HepG2 (cell line): ENCODE measurements around the gene FOXA1. TPM values are rescaled to one million over a fixed set of nuclear protein-coding genes. Genes with fewer than 3 reads are reported as not detected.

Experiments used
- ATAC-seq: fragments of 200-7000 bp; cut with Tn5 transposase; 3 replicates; pipeline ENCODE4 v1.9.1; 2020; ENCODE audit warnings: mild to moderate bottlenecking, moderate library complexity
- BruUV-seq: library from RNA; stranded (reverse); fragments of 400-500 nt; replicated peaks from 2 replicates; lab custom pipeline; 2021; lab: Mats Ljungman, UMichigan
- CTCF ChIA-PET: fragments of 300-600 bp; formaldehyde crosslinking; extraction: SDS; loops from one replicate; lab custom pipeline; 2021; ENCODE audit warnings: low total read pairs, inconsistent platforms, low intra/inter-chr PET ratio; lab: Yijun Ruan, JAX
- POLR2A ChIA-PET: fragments of 350-600 bp; sonication (Branson Sonifier 250); formaldehyde crosslinking; loops from one replicate; lab custom pipeline; 2020; ENCODE audit warnings: antibody characterized with exemption, inconsistent platforms; lab: Yijun Ruan, JAX
- DNase-seq: peaks from one replicate; pipeline ENCODE4 v3.0.0-alpha.2; 2015; ENCODE audit warnings: low spot score
- FAIRE-seq: peaks from 3 replicates; lab custom pipeline; 2011; peaks lifted over from hg19 to GRCh38; lab: Jason Lieb, UNC
- H2AFZ ChIP-seq: one replicate; pipeline ENCODE4 v1.6.1; 2011; ENCODE audit warnings: low read length, inconsistent platforms
- H3K27ac ChIP-seq: fragments of 300-600 bp; 3 replicates; pipeline ENCODE4 v1.8.0; 2011; ENCODE audit warnings: mixed run types, mild to moderate bottlenecking, mixed read lengths, low read length, inconsistent platforms; ENCODE audit not compliant: insufficient read depth; ENCODE audit errors: extremely low read length
- H3K27me3 ChIP-seq, 2 experiments: fragments of 200-600 bp in 1 of 2; 2 replicates in 1 of 2; 3 replicates in 1 of 2; pipeline versions ENCODE4 v1.6.0 to v1.8.0; 2011; ENCODE audit warnings: low read length in 2 of 2, mild to moderate bottlenecking in 2 of 2, moderate library complexity in 2 of 2, inconsistent platforms in 1 of 2; ENCODE audit not compliant: insufficient read depth in 2 of 2, control insufficient read depth in 1 of 2
- H3K36me3 ChIP-seq, 2 experiments: fragments of 200-600 bp in 1 of 2; replicated peaks in 1 of 2; 2 replicates in 1 of 2; 3 replicates in 1 of 2; pipeline versions ENCODE4 v1.5.1 to v1.8.0; 2011; ENCODE audit warnings: low read length in 2 of 2, inconsistent platforms in 1 of 2; ENCODE audit not compliant: insufficient read depth in 2 of 2, control insufficient read depth in 1 of 2
- H3K4me1 ChIP-seq: 2 replicates; pipeline ENCODE4 v1.5.1; 2012; ENCODE audit warnings: low read length, inconsistent platforms; ENCODE audit not compliant: insufficient read depth
- H3K4me2 ChIP-seq: 2 replicates; pipeline ENCODE4 v1.6.0; 2011; ENCODE audit warnings: low read depth, low read length, inconsistent platforms
- H3K4me3 ChIP-seq, 3 experiments: fragments of 200-600 bp in 1 of 3; sonication (generic), shearing (Covaris generic) in 1 of 3; replicated peaks in 1 of 3; 2 replicates each; pipeline ENCODE4 v1.5.1; 2011 to 2016; ENCODE audit warnings: low read length in 3 of 3, inconsistent platforms in 2 of 3, low read depth in 2 of 3, mild to moderate bottlenecking in 2 of 3, control low read depth in 1 of 3, mixed read lengths in 1 of 3; ENCODE audit not compliant: insufficient read depth in 1 of 3
- H3K79me2 ChIP-seq: one replicate; pipeline ENCODE4 v1.6.1; 2011; ENCODE audit warnings: low read length, inconsistent platforms; ENCODE audit not compliant: insufficient read depth
- H3K9ac ChIP-seq: 2 replicates; pipeline ENCODE4 v1.6.0; 2011; ENCODE audit warnings: mild to moderate bottlenecking, low read depth, low read length, inconsistent platforms; ENCODE audit not compliant: insufficient read depth
- H3K9me3 ChIP-seq: 2 replicates; pipeline ENCODE4 v1.5.1; 2012; ENCODE audit warnings: mild to moderate bottlenecking, low read length
- H4K20me1 ChIP-seq: 2 replicates; pipeline ENCODE4 v1.6.0; 2011; ENCODE audit warnings: inconsistent platforms, mild to moderate bottlenecking, low read length, moderate library complexity; ENCODE audit not compliant: insufficient read depth
- MTA1 ChIP-seq: sonication (generic); formaldehyde crosslinking; IDR thresholded peaks from 2 replicates; pipeline ENCODE4 v1.4.0; 2020; ENCODE audit warnings: missing genetic modification reagents, mild to moderate bottlenecking, borderline replicate concordance
- NFKB2 ChIP-seq: sonication (generic); formaldehyde crosslinking; IDR thresholded peaks from 2 replicates; pipeline ENCODE4 v1.4.0; 2020; ENCODE audit warnings: missing genetic modification reagents, borderline replicate concordance
- NONO ChIP-seq, 2 experiments: fragments of 450-650 bp in 1 of 2; sonication (generic) in 1 of 2; formaldehyde crosslinking in 1 of 2; IDR thresholded peaks in 1 of 2; conservative IDR thresholded peaks in 1 of 2; 2 replicates each; pipeline versions ENCODE4 v1.6.1 to v1.8.0; 2017 to 2022; ENCODE audit warnings: mild to moderate bottlenecking in 1 of 2, missing genetic modification reagents in 1 of 2, moderate library complexity in 1 of 2
- ZBTB33 ChIP-seq: sonication (generic); formaldehyde crosslinking; IDR thresholded peaks from 2 replicates; pipeline ENCODE4 v1.4.0; 2020; ENCODE audit warnings: missing genetic modification reagents
- ZHX1 ChIP-seq: sonication (generic); formaldehyde crosslinking; IDR thresholded peaks from 2 replicates; pipeline ENCODE4 v1.8.1; 2022; ENCODE audit warnings: low read depth, mild to moderate bottlenecking, missing genetic modification reagents
- ZNF235 ChIP-seq: sonication (generic); formaldehyde crosslinking; IDR thresholded peaks from 2 replicates; pipeline ENCODE4 v1.8.1; 2023; ENCODE audit warnings: mild to moderate bottlenecking, missing genetic modification reagents, borderline replicate concordance
- ZNF572 ChIP-seq: sonication (generic); formaldehyde crosslinking; IDR thresholded peaks from 2 replicates; pipeline ENCODE4 v1.5.1; 2020; ENCODE audit warnings: mild to moderate bottlenecking, missing genetic modification reagents
- ZNF609 ChIP-seq: sonication (generic); formaldehyde crosslinking; IDR thresholded peaks from 2 replicates; pipeline ENCODE4 v1.4.0; 2020; ENCODE audit warnings: mild to moderate bottlenecking, missing genetic modification reagents, borderline replicate concordance
- ZNF768 ChIP-seq: sonication (generic); formaldehyde crosslinking; IDR thresholded peaks from 2 replicates; pipeline ENCODE4 v1.4.0; 2020; ENCODE audit warnings: missing genetic modification reagents
- WGBS: methylation state at CpG from one replicate; pipeline ENCODE4 v1.1.6; 2017; ENCODE audit warnings: low lambda C conversion rate; 5-methylcytosine and 5-hydroxymethylcytosine counted together
- in situ Hi-C: cut with HindIII; loops from 2 replicates; pipeline ENCODE4 v1.10.0; 2017; ENCODE audit warnings: low pct_unique_long_range_greater_than_20kb; ENCODE audit not compliant: extremely low pct_ligation_motif_present
- intact Hi-C: fragments of 100-400 bp; cut with micrococcal nuclease; formaldehyde crosslinking; loops from one replicate; pipeline ENCODE4 v1.10.0; 2022; ENCODE audit not compliant: unreplicated experiment
- polyA plus RNA-seq, 8 experiments: library from polyadenylated mRNA; depleted of rRNA in 3 of 8; stranded (reverse) in 7 of 8; unstranded in 1 of 8; fragments of >200 nt; fragmentation: Illumina TruSeq in 4 of 8; extraction: Trizol in 4 of 8; gene quantifications; 2 replicates each; pipeline versions ENCODE4 v1.2.1 to v1.2.3, GENCODE V29; 2011 to 2016; ENCODE audit warnings: low read depth in 4 of 8, missing spikeins in 1 of 8, mixed read lengths in 1 of 8; ENCODE audit not compliant: insufficient read depth in 1 of 8
- total RNA-seq, 5 experiments: library from RNA; depleted of rRNA; stranded (reverse); fragments of >200 nt; fragmentation: Illumina TruSeq; extraction: Trizol; gene quantifications; 2 replicates each; pipeline ENCODE4 v1.2.3, GENCODE V29; 2016; ENCODE audit warnings: low read depth in 1 of 5
- TF ChIP-seq, protein P1 (sequence below): sonication (generic); formaldehyde crosslinking; IDR thresholded peaks from 2 replicates; pipeline ENCODE4 v1.8.0; 2023; ENCODE audit warnings: mild to moderate bottlenecking, missing genetic modification reagents

The FOXA1 gene
- total and polyA plus RNA-seq, 2 of the 13 experiments (the other 11 are each of a cell fraction or from before 2014, with no cell fraction given), result 43.4 to 58.6 TPM

GRCh38 chr14:37585101-37585511, 9.9 kb downstream of the FOXA1 start:
- no peak overlapping the region for H3K4me3 ChIP-seq
- ATAC-seq (no peak), DNase-seq (no peak), FAIRE-seq (no peak)
- no peaks in the 10 kb centered on the region for H4K20me1 ChIP-seq
- in situ Hi-C loops, result no loop called here
- H3K79me2 ChIP-seq, result peaks cover 19% of the 10 kb centered on the region
- no peaks in the 10 kb centered on the region; a peak in 1 of 5 replicates for H3K36me3 ChIP-seq
- intact Hi-C loops, result loop anchor here (5.0 kb wide), 1 partner anchor 243 kb away; no protein-coding TSS in a partner anchor
- H3K4me1 ChIP-seq, result peaks cover 37% of the 10 kb centered on the region
- no peaks in the 10 kb centered on the region for H3K9me3 ChIP-seq
- H3K27ac ChIP-seq, result no peak overlapping the region
- no peak overlapping the region for H3K9ac ChIP-seq
- no peaks in the 10 kb centered on the region; a peak in 1 of 5 replicates for H3K27me3 ChIP-seq
- ChIA-PET CTCF (no interaction called here), POLR2A (interaction anchor here (3.4 kb wide), 1 partner anchor 10 kb away, joined by 15 read pairs; the partner anchor contains the start of genes FOXA1 and TTC6)
- H2AFZ ChIP-seq, result no peak overlapping the region
- BruUV-seq, result no TSS peak
- no peak overlapping the region for H3K4me2 ChIP-seq
- WGBS, result 98% methylated on average over 23 of the region's 23 CpGs
- TF ChIP-seq ZHX1 (peak; percentile 36; the same call in 1 of the 2 replicates), ZNF235 (CRISPR knock-in tag) (no peak), ZNF572 (CRISPR knock-in tag) (no peak), ZNF768 (CRISPR knock-in tag) (peak; percentile 18; the same call in 1 of the 2 replicates), ZBTB33 (CRISPR knock-in tag) (peak; percentile 89), NFKB2 (CRISPR knock-in tag) (peak; percentile 22; the same call in 1 of the 2 replicates), ZNF609 (peak; percentile 21; the same call in 1 of the 2 replicates), NONO (IDR thresholded peaks at IDR 0.05) (no peak), NONO (CRISPR knock-in tag; conservative IDR thresholded peaks at IDR 0.05) (0 out of 2 replicates have a peak, but pooled peaks have one; percentile 11), MTA1 (CRISPR knock-in tag) (0 out of 2 replicates have a peak, but pooled peaks have one; percentile 74)
- TF ChIP-seq, protein P1, sequence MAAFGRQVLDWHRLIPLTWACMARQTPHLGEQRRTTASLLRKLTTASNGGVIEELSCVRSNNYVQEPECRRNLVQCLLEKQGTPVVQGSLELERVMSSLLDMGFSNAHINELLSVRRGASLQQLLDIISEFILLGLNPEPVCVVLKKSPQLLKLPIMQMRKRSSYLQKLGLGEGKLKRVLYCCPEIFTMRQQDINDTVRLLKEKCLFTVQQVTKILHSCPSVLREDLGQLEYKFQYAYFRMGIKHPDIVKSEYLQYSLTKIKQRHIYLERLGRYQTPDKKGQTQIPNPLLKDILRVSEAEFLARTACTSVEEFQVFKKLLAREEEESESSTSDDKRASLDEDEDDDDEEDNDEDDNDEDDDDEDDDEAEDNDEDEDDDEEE (CRISPR knock-in tag), result 0 out of 2 replicates have a peak, but pooled peaks have one; percentile 43
